ENCODE data around the gene ZCCHC8.

GRCh38 chr12:122527478-122527944 is 26.8 kb upstream of the ZCCHC8 start:
- TF ChIP-seq CTCF (optimal IDR thresholded peaks at IDR 0.05 in 1 of 3, IDR thresholded peaks at IDR 0.05 in 1 of 3, conservative IDR thresholded peaks at IDR 0.05 in 1 of 3; ENCODE audit: extremely low read depth in 1 of 3, insufficient read depth in 2 of 3, low read length in 3 of 3) (no peak), EZH2 (IDR thresholded peaks at IDR 0.05; ENCODE audit: low read length) (no peak)
